Activated T-cell treated with anti-CD3 and anti-CD28 coated beads, Interleukin-2, amount 50 U/mL, for 4 hours (primary cell): ENCODE data around the gene BSG. TPM values are rescaled to one million over a fixed set of nuclear protein-coding genes. Genes with fewer than 3 reads are reported as not detected.
A peak's percentile ranks its signal among the peaks of the same experiment; 100 is the strongest.

Source experiments
- ATAC-seq, 2 donors: fragments of 200-7000 bp; cut with Tn5 transposase; one replicate each; pipeline ENCODE4 v1.10.0; 2021
- DNase-seq: peaks from one replicate; pipeline ENCODE4 v3.0.0-alpha.2; 2020
- H3K27me3 Mint-ChIP-seq: one replicate; pipeline ENCODE4 v1.8.0; 2021; ENCODE audit warnings: low read depth, mixed read lengths
- H3K36me3 Mint-ChIP-seq: one replicate; pipeline ENCODE4 v1.8.0; 2022; ENCODE audit warnings: mixed read lengths; ENCODE audit not compliant: insufficient read depth
- H3K4me1 Mint-ChIP-seq: one replicate; pipeline ENCODE4 v1.8.0; 2021; ENCODE audit warnings: low read depth, mixed read lengths
- H3K4me3 Mint-ChIP-seq: one replicate; pipeline ENCODE4 v1.8.0; 2021; ENCODE audit warnings: mild to moderate bottlenecking, moderate library complexity, mixed read lengths
- H3K9me3 Mint-ChIP-seq: one replicate; pipeline ENCODE4 v1.8.0; 2021; ENCODE audit warnings: mixed read lengths
- total RNA-seq, 3 donors: library from RNA; stranded (reverse); gene quantifications; one replicate each; pipeline ENCODE4 v1.2.1, GENCODE V29; 2021

Gene BSG
- total RNA-seq, 3 donors from 2014 or later, result 241 to 277 (median 250) TPM

DNA sequence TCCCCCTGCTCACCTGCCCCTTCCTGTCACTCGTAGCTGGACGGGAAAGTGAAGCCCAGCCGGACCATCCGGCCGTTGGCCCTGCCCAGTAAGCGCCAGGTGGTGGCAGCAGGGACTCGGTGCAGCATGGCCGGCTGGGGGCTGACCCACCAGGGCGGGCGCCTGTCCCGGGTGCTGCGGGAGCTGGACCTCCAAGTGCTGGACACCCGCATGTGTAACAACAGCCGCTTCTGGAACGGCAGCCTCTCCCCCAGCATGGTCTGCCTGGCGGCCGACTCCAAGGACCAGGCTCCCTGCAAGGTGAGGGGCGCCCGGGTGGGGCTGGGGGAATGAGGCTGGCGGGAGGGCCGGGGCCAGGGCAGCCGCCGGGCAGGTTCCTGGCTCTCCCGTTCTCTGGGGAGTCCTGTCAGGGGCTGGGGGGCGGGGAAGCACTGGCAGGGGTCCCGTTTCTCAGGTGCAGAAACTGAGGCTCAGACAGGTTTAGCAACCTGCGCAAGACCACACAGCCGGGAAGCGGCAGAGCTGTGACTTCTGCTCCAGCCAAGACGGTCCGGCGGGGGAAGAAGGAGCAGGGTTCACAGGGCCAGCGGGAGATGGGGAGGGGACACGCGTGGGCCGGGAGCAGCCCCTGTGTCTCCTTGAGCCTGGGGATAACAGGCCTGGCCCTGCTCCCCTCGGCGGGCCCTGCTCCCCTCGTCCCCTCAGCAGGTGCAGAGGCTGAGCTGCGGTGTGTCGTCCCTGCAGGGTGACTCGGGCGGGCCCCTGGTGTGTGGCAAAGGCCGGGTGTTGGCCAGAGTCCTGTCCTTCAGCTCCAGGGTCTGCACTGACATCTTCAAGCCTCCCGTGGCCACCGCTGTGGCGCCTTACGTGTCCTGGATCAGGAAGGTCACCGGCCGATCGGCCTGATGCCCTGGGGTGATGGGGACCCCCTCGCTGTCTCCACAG, 23.2 kb upstream of the BSG start:
- DNase-seq (no peak), ATAC-seq (no peak)
- Mint-ChIP-seq H3K4me1 (peaks cover 10% of the 10 kb centered on the region), H3K36me3 (peaks cover 6% of the 10 kb centered on the region), H3K4me3 (no peak overlapping the region), H3K9me3 (no peaks in the 10 kb centered on the region), H3K27me3 (no peaks in the 10 kb centered on the region)

DNA sequence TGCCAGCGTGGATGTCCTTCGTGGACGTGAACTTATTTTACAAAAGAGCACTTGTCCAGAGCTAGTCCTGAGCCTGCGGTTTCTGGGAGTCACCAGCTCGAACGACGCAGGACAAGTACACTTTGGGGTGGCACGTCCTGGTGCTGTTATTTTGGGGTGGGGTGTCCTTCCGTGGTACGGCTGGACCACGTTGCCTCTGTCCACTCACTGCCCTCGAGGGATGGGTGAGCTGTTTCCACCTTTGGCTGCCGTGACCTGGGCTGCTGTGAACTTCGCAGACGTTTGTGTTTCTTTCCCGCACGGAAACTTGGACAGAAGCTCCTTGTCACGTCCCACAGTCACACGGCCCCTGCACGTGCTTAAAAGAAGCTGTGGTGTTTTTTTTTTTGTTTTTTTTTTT, 17.6 kb upstream of the BSG start:
- ATAC-seq (no peak), DNase-seq (no peak)
- Mint-ChIP-seq H3K36me3 (no peaks in the 10 kb centered on the region), H3K27me3 (no peaks in the 10 kb centered on the region), H3K9me3 (no peaks in the 10 kb centered on the region), H3K4me3 (no peak overlapping the region), H3K4me1 (peaks cover 2% of the 10 kb centered on the region)

DNA sequence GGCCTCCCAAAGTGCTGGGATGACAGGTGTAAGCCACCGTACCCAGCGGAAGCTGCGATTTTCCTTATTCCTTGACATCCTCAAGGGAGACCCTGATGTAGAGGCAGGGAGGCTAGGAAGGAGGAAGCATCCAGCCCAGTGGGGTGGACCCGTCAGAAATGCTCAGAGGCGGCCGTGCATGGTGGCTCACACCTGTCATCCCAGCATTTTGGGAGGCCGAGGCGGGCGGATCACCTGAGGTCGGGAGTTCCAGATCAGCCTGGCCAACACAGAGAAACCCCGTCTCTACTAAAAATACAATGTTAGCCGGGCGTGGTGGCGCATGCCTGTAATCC, 17.0 kb upstream of the BSG start:
- ATAC-seq (no peak), DNase-seq (no peak)
- H3K4me3 Mint-ChIP-seq, result no peak overlapping the region
- H3K4me1 Mint-ChIP-seq, result peaks cover 2% of the 10 kb centered on the region
- H3K36me3 Mint-ChIP-seq, result no peaks in the 10 kb centered on the region
- H3K27me3 Mint-ChIP-seq, result no peaks in the 10 kb centered on the region
- H3K9me3 Mint-ChIP-seq, result no peaks in the 10 kb centered on the region

DNA sequence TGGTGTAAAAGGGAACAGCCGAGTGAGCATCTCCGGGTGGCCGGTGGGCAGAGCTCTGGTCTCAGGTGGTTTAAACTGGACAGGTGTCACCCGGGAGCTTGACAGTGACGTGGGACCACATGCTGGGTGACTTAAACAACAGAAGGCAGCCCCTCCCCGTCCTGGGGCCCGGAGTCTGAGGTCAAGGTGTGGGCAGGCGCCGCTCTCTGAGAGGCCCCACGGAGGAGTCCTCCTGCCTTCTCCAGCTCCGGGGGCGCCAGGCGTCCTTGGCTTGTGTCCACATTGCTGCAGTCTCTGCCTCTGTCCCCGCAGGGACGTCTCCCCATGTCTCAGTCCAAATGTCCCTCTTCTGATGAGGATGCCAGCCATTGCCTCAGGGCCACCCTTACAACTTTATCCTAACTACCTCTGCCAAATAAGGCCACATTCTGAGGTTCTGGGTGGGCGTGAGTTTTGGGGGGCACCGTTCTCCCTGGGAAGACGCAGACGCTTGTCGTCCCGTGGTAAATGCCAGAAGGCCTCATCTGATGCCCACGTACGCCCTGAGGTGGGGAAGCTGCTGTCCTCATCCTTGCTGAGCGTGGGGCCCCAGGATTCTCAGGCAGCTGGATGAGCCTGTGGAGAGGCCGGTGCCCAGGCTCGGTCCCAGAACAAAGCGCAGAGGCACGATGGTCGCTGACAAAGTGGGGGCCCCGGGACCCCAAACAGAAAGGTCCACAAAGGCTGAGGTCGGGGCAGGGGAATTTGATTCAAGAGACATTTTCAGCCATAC, 15.6 kb upstream of the BSG start:
- Mint-ChIP-seq H3K4me1 (no peaks in the 10 kb centered on the region), H3K36me3 (no peaks in the 10 kb centered on the region), H3K9me3 (no peaks in the 10 kb centered on the region), H3K27me3 (no peaks in the 10 kb centered on the region), H3K4me3 (no peak overlapping the region)
- DNase-seq, result no peak
- no peak for ATAC-seq

DNA sequence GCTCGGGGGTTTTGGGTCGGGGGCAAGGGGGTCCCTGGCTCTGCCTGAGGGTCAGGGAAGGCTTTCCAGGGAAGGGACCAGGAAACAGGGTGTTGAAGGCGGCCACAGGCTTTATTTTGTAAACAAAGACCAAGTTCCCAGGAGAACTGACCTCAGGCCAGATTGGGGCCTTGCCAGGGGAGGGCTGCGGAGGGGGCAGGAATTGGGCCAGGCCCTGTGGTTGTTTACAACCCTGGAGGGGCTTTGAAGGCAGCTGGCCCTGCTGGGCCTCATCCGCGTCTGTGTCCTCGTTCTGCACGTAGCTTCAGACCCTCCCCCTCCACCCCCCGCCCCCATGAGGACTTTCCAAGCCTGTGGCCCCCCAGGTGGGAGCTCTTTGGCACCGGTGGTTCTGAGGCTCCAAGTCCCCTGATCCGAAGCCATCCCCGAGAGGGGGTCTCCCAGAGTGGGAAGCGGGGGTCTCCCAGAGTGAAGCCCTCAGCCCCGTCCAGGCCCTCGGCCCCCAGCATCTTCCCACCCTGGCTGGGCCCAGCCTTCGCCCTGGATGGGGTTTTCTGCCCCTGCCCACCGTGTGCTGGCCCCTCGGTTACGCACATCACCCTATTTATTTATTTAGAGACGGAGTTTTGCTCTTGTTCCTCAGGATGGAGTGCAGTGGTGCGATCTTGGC, 13.5 kb upstream of the BSG start:
- Mint-ChIP-seq H3K9me3 (no peaks in the 10 kb centered on the region), H3K4me1 (no peaks in the 10 kb centered on the region), H3K4me3 (no peak overlapping the region), H3K27me3 (no peaks in the 10 kb centered on the region), H3K36me3 (no peaks in the 10 kb centered on the region)
- DNase-seq (no peak), ATAC-seq (no peak)

DNA sequence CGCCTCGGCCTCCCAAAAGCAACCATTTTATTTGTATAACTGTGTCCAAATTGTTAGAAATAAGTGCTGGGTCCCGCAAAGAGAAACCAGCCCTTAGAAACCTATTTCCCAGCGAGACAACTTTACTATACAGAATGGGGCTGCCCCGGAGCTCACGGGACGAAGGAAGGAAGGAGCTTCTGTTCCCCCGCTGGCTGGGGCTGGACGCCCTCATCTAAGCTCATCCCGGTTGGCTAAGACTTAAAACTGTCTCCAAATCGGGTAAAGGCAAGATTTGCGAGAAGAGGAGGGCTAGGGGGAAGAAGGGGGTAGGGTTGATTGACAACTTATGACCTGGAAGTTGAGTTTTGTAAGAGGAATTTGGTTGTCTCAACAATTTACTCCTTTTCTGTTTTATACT, 12.3 kb upstream of the BSG start:
- no peaks in the 10 kb centered on the region for H3K27me3 Mint-ChIP-seq
- no peaks in the 10 kb centered on the region for H3K4me1 Mint-ChIP-seq
- H3K36me3 Mint-ChIP-seq, result no peaks in the 10 kb centered on the region
- DNase-seq (no peak), ATAC-seq (no peak)
- no peak overlapping the region for H3K4me3 Mint-ChIP-seq
- no peaks in the 10 kb centered on the region for H3K9me3 Mint-ChIP-seq

DNA sequence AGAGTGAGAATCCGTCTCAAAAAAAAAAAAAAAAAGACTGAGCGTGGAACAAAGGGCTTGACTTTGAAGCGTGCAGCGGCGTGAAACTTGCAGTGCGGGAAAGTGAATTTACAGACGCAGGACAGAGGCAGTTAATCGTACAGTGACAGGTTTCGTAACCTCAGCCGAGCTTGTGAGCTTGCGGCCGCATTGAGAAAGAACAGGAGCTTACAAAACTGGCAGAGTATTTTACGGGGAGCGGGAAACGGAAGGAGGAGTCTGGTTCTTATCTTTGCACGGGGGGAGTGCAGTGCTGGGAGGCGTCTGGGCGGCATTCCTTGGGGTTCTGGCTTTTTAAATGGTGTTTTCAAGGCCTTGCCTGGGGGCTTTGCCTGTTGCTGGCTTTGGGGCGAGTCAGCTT, 6.0 kb upstream of the BSG start:
- Mint-ChIP-seq H3K27me3 (no peaks in the 10 kb centered on the region), H3K36me3 (no peaks in the 10 kb centered on the region), H3K4me3 (no peak overlapping the region), H3K9me3 (no peaks in the 10 kb centered on the region), H3K4me1 (peaks cover 9% of the 10 kb centered on the region)
- DNase-seq, result no peak
- no peak for ATAC-seq

DNA sequence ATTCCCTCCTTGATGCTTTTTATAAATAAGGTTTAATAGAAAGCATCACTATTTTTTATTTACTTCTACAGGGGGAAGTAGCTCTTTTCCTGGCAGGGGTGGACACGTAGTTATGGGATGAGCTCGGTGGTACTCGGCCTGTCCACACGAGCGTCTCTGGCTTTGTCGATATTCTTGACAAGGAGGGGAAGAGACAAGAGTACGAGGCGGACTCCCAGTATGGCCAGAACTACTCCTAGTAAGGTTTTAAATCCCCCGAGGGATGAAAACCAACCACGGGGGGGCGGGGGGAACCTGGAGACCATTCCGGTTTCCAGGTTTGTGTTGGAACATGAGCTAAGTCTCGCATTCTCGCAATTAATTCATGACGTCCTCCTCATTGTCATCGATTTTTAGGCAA, 5.6 kb upstream of the BSG start:
- H3K9me3 Mint-ChIP-seq, result no peaks in the 10 kb centered on the region
- H3K4me3 Mint-ChIP-seq, result no peak overlapping the region
- ATAC-seq, result no peak
- no peak for DNase-seq
- peaks cover 9% of the 10 kb centered on the region for H3K4me1 Mint-ChIP-seq
- H3K27me3 Mint-ChIP-seq, result no peaks in the 10 kb centered on the region
- H3K36me3 Mint-ChIP-seq, result no peaks in the 10 kb centered on the region

DNA sequence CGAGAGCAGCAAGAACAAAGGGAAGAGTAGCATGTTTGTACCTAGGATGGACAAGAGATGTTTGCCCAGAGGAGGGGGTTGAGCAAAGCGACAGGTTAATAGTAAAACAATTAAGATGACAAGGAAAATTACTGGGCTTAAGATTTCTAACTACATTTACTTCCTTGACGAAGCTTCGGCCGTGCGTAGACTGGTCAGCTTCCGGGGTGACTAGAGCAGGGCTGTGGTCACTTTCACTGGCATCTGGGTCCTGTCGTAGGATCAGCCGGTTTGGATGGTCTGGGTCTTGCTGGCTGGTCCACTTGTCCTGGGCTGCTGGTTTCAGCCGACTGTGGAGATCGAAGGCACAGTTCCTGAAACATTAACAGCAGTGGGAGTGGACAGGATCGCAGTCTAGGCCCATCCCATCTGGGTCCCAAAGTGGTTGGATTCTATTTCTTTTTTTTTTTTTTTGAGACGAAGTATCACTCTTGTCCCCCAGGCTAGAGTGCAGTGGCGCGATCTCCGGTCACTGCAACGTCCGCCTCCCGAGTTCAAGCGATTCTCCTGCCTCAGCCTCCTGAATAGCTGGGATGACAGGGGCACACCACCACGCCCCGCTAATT, 5.0 kb upstream of the BSG start:
- Mint-ChIP-seq H3K4me1 (peaks cover 11% of the 10 kb centered on the region), H3K36me3 (no peaks in the 10 kb centered on the region), H3K9me3 (no peaks in the 10 kb centered on the region), H3K27me3 (no peaks in the 10 kb centered on the region), H3K4me3 (no peak overlapping the region)
- no peak for ATAC-seq
- DNase-seq, result no peak

DNA sequence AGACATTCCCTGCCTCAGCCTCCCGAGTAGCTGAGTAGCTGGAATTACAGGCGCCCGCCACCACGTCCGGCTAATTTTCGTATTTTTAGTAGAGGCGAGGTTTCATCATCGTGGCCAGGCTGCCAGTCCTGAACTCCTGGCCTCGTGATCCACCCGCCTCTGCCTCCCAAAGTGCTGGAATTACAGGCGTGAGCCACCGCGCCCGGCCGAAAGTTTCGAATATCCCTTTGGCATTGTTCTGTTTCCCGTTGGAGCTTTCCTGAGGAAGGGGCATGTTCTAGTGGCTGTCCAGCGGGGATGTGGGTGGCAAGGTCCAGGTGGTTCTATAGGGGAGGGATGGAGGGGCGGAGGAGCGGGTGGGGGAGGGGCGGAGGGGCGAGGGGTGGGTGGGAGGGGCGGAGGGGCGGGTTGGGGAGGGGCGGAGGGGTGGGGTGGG, 2.1 kb upstream of the BSG start:
- DNase-seq (no peak), ATAC-seq (no peak)
- H3K4me1 Mint-ChIP-seq, result peaks cover 27% of the 10 kb centered on the region
- no peaks in the 10 kb centered on the region for H3K27me3 Mint-ChIP-seq
- H3K36me3 Mint-ChIP-seq, result no peaks in the 10 kb centered on the region
- H3K9me3 Mint-ChIP-seq, result no peaks in the 10 kb centered on the region
- no peak overlapping the region for H3K4me3 Mint-ChIP-seq

DNA sequence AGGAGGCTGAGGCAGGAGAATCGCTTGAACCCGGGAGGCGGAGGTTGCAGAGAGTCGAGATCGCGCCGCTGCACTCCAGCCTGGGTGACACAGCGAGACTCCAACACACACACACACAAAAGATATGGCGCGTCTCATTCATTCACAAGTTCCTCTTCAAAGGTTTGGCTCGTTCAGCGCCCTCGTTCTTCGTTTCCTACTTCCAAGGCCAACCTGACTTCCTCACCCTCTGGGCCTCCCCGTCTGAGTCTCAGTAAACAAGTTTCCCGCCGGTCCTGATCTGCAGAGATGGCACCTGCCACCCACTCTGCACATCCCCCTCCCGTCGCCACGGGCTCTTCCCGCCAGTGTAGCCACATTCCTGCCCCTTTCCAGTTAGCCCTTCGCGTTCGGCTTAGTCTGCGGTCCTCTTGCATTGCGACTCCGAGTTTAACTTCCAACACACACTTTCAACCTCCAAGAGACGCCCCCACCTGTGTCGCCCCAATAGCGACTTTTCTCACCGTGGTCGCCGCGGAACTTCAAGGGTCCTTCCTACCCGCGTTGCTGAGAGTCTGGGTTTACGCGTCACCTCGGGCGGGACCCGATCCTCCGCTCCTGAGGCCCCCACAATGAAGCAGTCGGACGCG, 1.3 kb upstream of the BSG start:
- Mint-ChIP-seq H3K27me3 (no peaks in the 10 kb centered on the region), H3K4me1 (peaks cover 27% of the 10 kb centered on the region), H3K4me3 (peak overlapping the region; percentile 85), H3K36me3 (no peaks in the 10 kb centered on the region), H3K9me3 (no peaks in the 10 kb centered on the region)
- DNase-seq, result no peak
- no peak for ATAC-seq

DNA sequence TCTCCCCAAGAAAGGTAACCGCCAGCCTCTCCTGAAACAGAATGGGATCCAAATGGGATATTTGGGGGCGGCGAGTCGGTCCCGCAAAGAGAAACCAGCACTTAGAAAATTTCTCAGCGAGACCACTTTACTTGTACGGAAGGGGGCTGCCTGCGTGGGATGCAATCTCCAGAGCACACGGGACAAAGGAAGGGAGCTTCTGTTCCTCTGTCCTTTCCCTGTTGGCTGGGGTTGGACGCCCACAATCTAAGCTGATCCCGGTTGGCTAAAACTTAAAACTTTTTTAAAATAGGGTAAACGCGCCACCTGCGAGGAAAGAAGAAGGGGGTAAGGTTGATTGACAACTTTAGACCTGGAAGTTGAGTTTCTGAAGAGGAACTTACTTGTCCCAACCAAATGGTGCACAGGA, 826 bp upstream of the BSG start:
- DNase-seq, result no peak
- Mint-ChIP-seq H3K27me3 (no peaks in the 10 kb centered on the region), H3K9me3 (no peaks in the 10 kb centered on the region), H3K36me3 (no peaks in the 10 kb centered on the region), H3K4me1 (peaks cover 28% of the 10 kb centered on the region), H3K4me3 (peak overlapping the region; percentile 85)
- no peak for ATAC-seq

DNA sequence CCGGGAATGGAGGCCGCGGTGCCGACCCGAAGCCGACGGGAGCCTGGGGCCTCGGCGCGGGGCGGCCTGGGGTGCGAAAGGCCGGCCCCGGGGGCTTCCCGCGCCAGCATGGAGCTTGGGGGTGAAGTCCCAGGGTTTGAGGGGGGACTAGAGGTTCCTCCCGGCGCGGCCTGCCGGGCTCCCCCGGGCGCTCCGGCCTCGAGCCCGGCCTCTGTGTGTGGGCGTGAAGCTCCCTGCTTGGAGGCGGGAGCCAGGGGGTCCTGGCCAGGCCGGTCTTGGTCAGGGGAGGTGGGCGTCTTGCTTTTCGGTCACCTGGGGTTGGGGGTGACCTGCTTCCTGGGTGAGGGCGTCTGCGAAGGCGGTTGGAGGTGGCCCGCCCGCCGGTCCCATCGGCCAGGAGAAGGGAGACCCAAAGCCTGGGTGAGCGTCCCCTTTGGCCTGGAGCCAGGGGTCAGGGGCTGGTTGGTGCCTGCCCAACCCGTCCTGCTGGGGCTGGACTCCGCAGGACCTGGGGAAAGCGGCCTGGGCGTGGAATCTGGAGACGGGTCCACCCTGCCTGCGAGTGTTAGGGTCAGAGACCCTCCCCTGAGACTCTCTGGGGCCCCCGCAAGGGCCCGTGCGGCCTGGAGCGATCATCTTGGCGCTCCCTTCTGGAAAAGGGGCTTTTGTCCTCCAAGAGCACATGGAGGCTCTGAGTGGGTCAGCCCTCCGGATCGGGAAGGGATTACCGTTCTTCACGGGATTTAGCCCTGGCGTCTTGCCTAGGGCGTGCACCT, 535 bp downstream of the BSG start:
- DNase-seq, result no peak
- peak in 1 of 2 donors; percentile 29 for ATAC-seq
- Mint-ChIP-seq H3K9me3 (no peaks in the 10 kb centered on the region), H3K4me1 (peaks cover 31% of the 10 kb centered on the region), H3K4me3 (peak overlapping the region; percentile 85), H3K36me3 (no peaks in the 10 kb centered on the region), H3K27me3 (no peaks in the 10 kb centered on the region)
